Lower lobe of right lung (tissue), 2 donors: ENCODE results near the gene UNC5C. TPM values are rescaled to one million over a fixed set of nuclear protein-coding genes. Genes with fewer than 3 reads are reported as not detected.

ENCODE experiments used
- ATAC-seq, 2 donors: fragments of 200-7000 bp; cut with Tn5 transposase; one replicate each; pipeline ENCODE4 v1.9.1; 2020 to 2022; ENCODE audit warnings: mild to moderate bottlenecking in 2 of 2, moderate library complexity in 2 of 2
- DNase-seq: peaks from one replicate; pipeline ENCODE4 v3.0.0-alpha.2; 2020
- H3K27ac ChIP-seq: fragments of 200-600 bp; one replicate; pipeline ENCODE4 v1.8.0; 2022
- H3K27me3 ChIP-seq: fragments of 200-600 bp; one replicate; pipeline ENCODE4 v1.8.0; 2022; ENCODE audit warnings: low read depth
- H3K36me3 ChIP-seq: fragments of 200-600 bp; one replicate; pipeline ENCODE4 v1.8.0; 2022; ENCODE audit warnings: mild to moderate bottlenecking
- H3K4me1 ChIP-seq: fragments of 200-600 bp; one replicate; pipeline ENCODE4 v1.8.0; 2022
- H3K4me3 ChIP-seq: fragments of 200-600 bp; one replicate; pipeline ENCODE4 v1.8.0; 2022; ENCODE audit warnings: mild to moderate bottlenecking
- H3K9me3 ChIP-seq: fragments of 200-600 bp; one replicate; pipeline ENCODE4 v1.8.0; 2022
- CTCF ChIP-seq: fragments of 200-600 bp; IDR thresholded peaks from one replicate; pipeline ENCODE4 v1.8.0; 2022; ENCODE audit warnings: antibody characterized with exemption, mild to moderate bottlenecking
- intact Hi-C: fragments of 100-400 bp; cut with DNase I; formaldehyde crosslinking; loops from one replicate; pipeline ENCODE4 v1.11.0; 2022
- total RNA-seq: library from RNA; stranded (reverse); fragmentation: NEBNext Ultra II Directional; extraction: Animal tissue kit (Norgen Biotek cat#: 25700); gene quantifications from one replicate; pipeline ENCODE4 v1.2.1, GENCODE V29; 2021
- donor health status: DM: no; HTN: yes; CAD: no; lungs with severe emphysema.

The UNC5C gene
- total RNA-seq, 1 donor from 2014 or later: 5.1 TPM

- H3K27ac ChIP-seq: no peak overlapping the region
- intact Hi-C loops: no loop called here
- no peak overlapping the region for H3K4me3 ChIP-seq
- no peaks in the 10 kb centered on the region for H3K27me3 ChIP-seq
- DNase-seq: no peak
- no peak for ATAC-seq
- H3K9me3 ChIP-seq: no peaks in the 10 kb centered on the region
- no peak for TF ChIP-seq CTCF
- no peaks in the 10 kb centered on the region for H3K4me1 ChIP-seq
- H3K36me3 ChIP-seq: no peaks in the 10 kb centered on the region
Measured at GRCh38 chr4:95319169-95319568, 229.6 kb downstream of the UNC5C start.

- H3K9me3 ChIP-seq: no peaks in the 10 kb centered on the region
- intact Hi-C loops: no loop called here
- H3K4me1 ChIP-seq: no peaks in the 10 kb centered on the region
- ATAC-seq: no peak
- H3K4me3 ChIP-seq: no peak overlapping the region
- no peak for TF ChIP-seq CTCF
- no peak for DNase-seq
- no peaks in the 10 kb centered on the region for H3K27me3 ChIP-seq
- no peaks in the 10 kb centered on the region for H3K36me3 ChIP-seq
- no peak overlapping the region for H3K27ac ChIP-seq
Measured at GRCh38 chr4:95318483-95318882, 230.3 kb downstream of the UNC5C start.

DNA sequence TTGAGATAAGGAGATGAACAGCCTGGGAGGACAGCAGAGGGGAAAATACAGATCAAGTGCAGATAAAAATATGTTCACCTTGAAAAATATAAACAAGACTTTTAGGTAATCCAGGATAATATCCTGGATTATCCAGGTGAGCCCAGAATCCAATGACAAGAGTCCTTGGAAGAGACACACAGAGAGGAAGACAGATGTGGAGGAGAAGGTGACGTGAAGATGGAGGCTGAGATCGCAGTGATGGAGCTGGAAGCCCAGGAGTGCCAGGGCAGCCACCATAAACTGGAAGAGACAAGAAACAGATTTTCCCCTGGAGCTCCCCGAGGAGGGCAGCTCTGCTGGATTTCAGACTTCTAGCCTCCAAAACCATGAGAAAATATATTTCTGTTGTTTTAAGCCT is 230.7 kb downstream of the UNC5C start:
- TF ChIP-seq CTCF: no peak
- intact Hi-C loops: no loop called here
- no peak overlapping the region for H3K27ac ChIP-seq
- no peaks in the 10 kb centered on the region for H3K9me3 ChIP-seq
- H3K27me3 ChIP-seq: no peaks in the 10 kb centered on the region
- DNase-seq: no peak
- no peaks in the 10 kb centered on the region for H3K4me1 ChIP-seq
- H3K4me3 ChIP-seq: no peak overlapping the region
- no peaks in the 10 kb centered on the region for H3K36me3 ChIP-seq
- no peak for ATAC-seq

GRCh38 chr4:95317085-95317793 is 231.5 kb downstream of the UNC5C start:
- no peaks in the 10 kb centered on the region for H3K9me3 ChIP-seq
- no peak overlapping the region for H3K4me3 ChIP-seq
- ATAC-seq (no peak), DNase-seq (no peak)
- no peak overlapping the region for H3K27ac ChIP-seq
- intact Hi-C loops: no loop called here
- no peaks in the 10 kb centered on the region for H3K4me1 ChIP-seq
- no peak for TF ChIP-seq CTCF
- no peaks in the 10 kb centered on the region for H3K36me3 ChIP-seq
- H3K27me3 ChIP-seq: no peaks in the 10 kb centered on the region

- Histone ChIP-seq H3K27me3 (no peaks in the 10 kb centered on the region), H3K4me3 (no peak overlapping the region), H3K4me1 (no peaks in the 10 kb centered on the region), H3K9me3 (no peaks in the 10 kb centered on the region), H3K36me3 (no peaks in the 10 kb centered on the region), H3K27ac (no peak overlapping the region)
- intact Hi-C loops: no loop called here
- DNase-seq: no peak
- ATAC-seq: no peak
- no peak for TF ChIP-seq CTCF
Measured at GRCh38 chr4:95314573-95314972, 234.2 kb downstream of the UNC5C start.
